ENCODE measurements around the gene GIPC3. TPM values are rescaled to one million over a fixed set of nuclear protein-coding genes. Genes with fewer than 3 reads are reported as not detected.

Gene GIPC3
- total and polyA plus RNA-seq, 2 of the 8 experiments (the other 6 are each of a cell fraction or from before 2014, with no cell fraction given), result 1.0 to 1.2 TPM

- FAIRE-seq (no peak), DNase-seq (ENCODE audit: low read depth in 1 of 2, low spot score in 2 of 2) (no peak)
- Histone ChIP-seq H4K8ac (ENCODE audit: extremely low read depth, insufficient read depth, low read length) (no peak overlapping the region), H3K27ac (ENCODE audit: low read depth, low read length) (no peak overlapping the region), H2BK12ac (ENCODE audit: low read depth, low read length) (no peak overlapping the region), H3K4me2 (ENCODE audit: insufficient read depth in 1 of 2, low read depth in 2 of 2, low read length in 2 of 2) (no peak overlapping the region; a peak in 1 of 4 replicates), H3K36me3 (ENCODE audit: control insufficient read depth in 2 of 4, insufficient read depth in 4 of 4, low read length in 3 of 4) (peaks cover 0 to 21% (median 3%) of the 10 kb centered on the region in 4 experiments; a peak in 2 of 8 replicates), H4K91ac (replicated peaks; ENCODE audit: insufficient read length, low read length) (no peak overlapping the region), H3K4me3 (ENCODE audit: extremely low read depth in 1 of 4, insufficient read depth in 2 of 4, low read depth in 3 of 4, low read length in 4 of 4) (no peak overlapping the region), H3K27me3 (replicated peaks in 1 of 4; ENCODE audit: control insufficient read depth in 3 of 4, extremely low read depth in 1 of 4, insufficient read depth in 3 of 4, low read length in 3 of 4) (peaks cover 0 to 16% (median 13%) of the 10 kb centered on the region in 4 experiments; a peak in 5 of 7 replicates), H4K20me1 (replicated peaks in 1 of 2; ENCODE audit: control insufficient read depth in 1 of 2, insufficient read depth in 2 of 2, low read length in 2 of 2) (peaks cover 2 to 13% of the 10 kb centered on the region in 2 experiments), H2BK5ac (ENCODE audit: low read depth, low read length) (no peak overlapping the region), H2BK20ac (ENCODE audit: low read length) (no peak overlapping the region), H3K18ac (ENCODE audit: extremely low read depth, low read length) (peak overlapping the region; percentile 60; the same call in 1 of the 2 replicates), H3K4ac (replicated peaks; ENCODE audit: insufficient read length, low read depth, low read length) (no peak overlapping the region), H2BK120ac (replicated peaks; ENCODE audit: low read depth, low read length) (no peak overlapping the region), H3K79me2 (ENCODE audit: control insufficient read depth in 1 of 2, insufficient read depth in 2 of 2, low read length in 2 of 2) (no peaks in the 10 kb centered on the region), H2AK5ac (ENCODE audit: low read depth, low read length) (no peak overlapping the region), H3K23me2 (ENCODE audit: low read depth, low read length) (peaks cover 18% of the 10 kb centered on the region; the same call in 1 of the 2 replicates), H2AFZ (ENCODE audit: low read length) (no peak overlapping the region), H2BK15ac (ENCODE audit: low read length) (no peak overlapping the region), H3K79me1 (ENCODE audit: low read depth, low read length) (no peaks in the 10 kb centered on the region; the same call in 1 of the 2 replicates), H3K9me3 (ENCODE audit: insufficient read depth in 2 of 2, low read depth in 1 of 2, low read length in 1 of 2) (no peaks in the 10 kb centered on the region), H3K14ac (ENCODE audit: insufficient read length) (no peak overlapping the region), H3K4me1 (replicated peaks in 1 of 4; ENCODE audit: control insufficient read depth in 3 of 4, insufficient read depth in 4 of 4, low read length in 3 of 4) (peaks cover 3 to 14% (median 12%) of the 10 kb centered on the region in 4 experiments), H4K5ac (ENCODE audit: insufficient read length, low read depth, low read length) (no peak overlapping the region), H3K9ac (replicated peaks in 1 of 4; ENCODE audit: extremely low read depth in 1 of 4, low read depth in 3 of 4, low read length in 3 of 4) (no peak overlapping the region; a peak in 1 of 7 replicates), H3K56ac (replicated peaks; ENCODE audit: insufficient read length, low read depth, low read length) (no peak overlapping the region), H3K23ac (ENCODE audit: insufficient read length) (no peak overlapping the region)
- 92% methylated on average over 17 of the region's 21 CpGs; no CpG with 5 or more reads in 1 of the 2 experiments for WGBS, 2 experiments (ENCODE audit: extremely low coverage in 1 of 2, insufficient coverage in 1 of 2, insufficient read length in 1 of 2, insufficient replicate concordance in 2 of 2, low coverage in 1 of 2, low lambda C conversion rate in 2 of 2, missing lambda C conversion rate in 1 of 2)
- POLR2A ChIA-PET (ENCODE audit: partially characterized antibody), result interaction anchor here (0.6 to 1.9 kb wide), 6 partner anchors 10 to 152 kb away, joined by 3 to 6 read pairs (median 4); no protein-coding TSS in a partner anchor
- CTCF ChIA-PET (ENCODE audit: partially characterized antibody), result interaction anchor here (0.8 to 4.0 kb wide), 11 partner anchors 10 to 96 kb away, joined by 3 to 23 read pairs (median 4); partner anchors contain the start of gene GIPC3
- TF ChIP-seq CTBP2 (IDR thresholded peaks at IDR 0.05; ENCODE audit: borderline replicate concordance, insufficient read depth, insufficient read length, low read length) (no peak), CBX8 (IDR thresholded peaks at IDR 0.05; ENCODE audit: borderline replicate concordance, low read depth, low read length) (no peak), TAF7 (optimal IDR thresholded peaks at IDR 0.05; ENCODE audit: borderline replicate concordance, low read depth, low read length) (no peak), SP1 (IDR thresholded peaks at IDR 0.05; ENCODE audit: low read depth, low read length) (no peak), POLR2AphosphoS5 (IDR thresholded peaks at IDR 0.05; ENCODE audit: low read depth, low read length) (no peak), CHD2 (IDR thresholded peaks at IDR 0.05; ENCODE audit: low read length) (no peak), KDM5A (IDR thresholded peaks at IDR 0.05; ENCODE audit: low read length) (no peak), EGR1 (IDR thresholded peaks at IDR 0.05; ENCODE audit: borderline replicate concordance, low read depth, low read length) (no peak), SIRT6 (IDR thresholded peaks at IDR 0.05; ENCODE audit: low read length) (no peak)
Measured at GRCh38 chr19:3608750-3609322, 23.6 kb downstream of the GIPC3 start.
